NCI-H524 (cell line): ENCODE results near the gene CORO7.
"Not testable (repeated sequence)": the region's sequence is repeated elsewhere in the genome, so short reads cannot be mapped to it uniquely, and the experiment has no call there.

ENCODE experiments used
- DNase-seq, 2 experiments: peaks; one replicate each; lab custom pipeline; 2025; lab: John Stamatoyannopoulos, UW

Gene CORO7

DNA sequence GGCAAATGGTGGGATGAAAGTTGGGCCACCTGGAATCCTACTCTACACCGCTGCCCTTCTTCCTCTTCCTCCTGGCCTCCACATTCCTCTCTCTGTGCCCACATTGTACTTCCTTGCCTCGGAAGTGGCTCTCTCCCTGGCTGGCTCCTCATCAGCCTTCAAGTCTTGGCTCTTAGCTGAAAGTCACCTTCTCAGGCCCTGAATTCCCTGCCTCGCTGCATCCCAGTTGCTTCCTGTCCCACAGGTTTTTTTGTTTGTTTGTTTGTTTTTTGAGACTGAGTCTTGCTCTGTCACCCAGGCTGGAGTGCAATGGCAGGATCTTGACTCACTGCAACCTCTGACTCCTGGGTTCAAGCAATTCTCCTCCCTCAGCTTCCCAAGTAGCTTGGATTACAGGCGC, 62.7 kb downstream of the CORO7 start:
- DNase-seq = no peak

DNA sequence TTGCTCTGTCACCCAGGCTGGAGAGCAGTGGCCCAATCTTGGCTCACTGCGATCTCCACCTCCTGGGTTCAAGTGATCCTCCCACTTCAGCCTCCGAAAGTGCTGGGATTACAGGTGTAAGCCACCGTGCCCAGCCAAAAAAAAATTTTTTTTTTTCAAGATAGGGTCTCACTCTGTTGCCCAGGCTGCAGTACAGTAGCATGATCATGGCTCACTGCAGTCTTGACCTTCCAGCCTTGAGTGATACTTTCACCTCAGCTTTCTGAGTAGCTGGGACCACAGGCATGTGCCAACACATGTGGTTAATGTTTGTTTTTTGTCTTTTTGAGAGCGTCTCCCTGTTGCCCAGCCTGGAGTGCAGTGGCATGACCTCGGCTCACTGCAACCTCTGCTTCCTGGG, 63.6 kb downstream of the CORO7 start:
- no peak for DNase-seq

DNA sequence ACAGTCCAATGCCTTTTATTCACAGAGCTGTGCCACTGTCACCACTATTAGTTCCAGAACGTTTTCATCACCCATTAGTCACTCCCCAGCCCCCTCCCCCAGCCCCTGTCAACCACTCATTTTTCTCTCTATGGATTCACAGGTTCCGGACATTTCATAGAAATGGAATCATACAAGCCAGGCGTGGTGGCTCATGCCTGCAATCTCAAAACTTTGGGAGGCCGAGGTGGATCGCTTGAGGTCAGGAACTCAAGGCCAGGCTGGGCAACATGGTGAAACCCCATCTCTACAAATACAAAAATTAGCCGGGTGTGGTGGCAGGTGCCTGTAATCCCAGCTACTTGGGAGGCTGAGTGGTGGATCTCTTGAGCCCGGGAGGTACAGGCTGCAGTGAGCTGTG, 64.5 kb downstream of the CORO7 start:
- DNase-seq = no peak

DNA sequence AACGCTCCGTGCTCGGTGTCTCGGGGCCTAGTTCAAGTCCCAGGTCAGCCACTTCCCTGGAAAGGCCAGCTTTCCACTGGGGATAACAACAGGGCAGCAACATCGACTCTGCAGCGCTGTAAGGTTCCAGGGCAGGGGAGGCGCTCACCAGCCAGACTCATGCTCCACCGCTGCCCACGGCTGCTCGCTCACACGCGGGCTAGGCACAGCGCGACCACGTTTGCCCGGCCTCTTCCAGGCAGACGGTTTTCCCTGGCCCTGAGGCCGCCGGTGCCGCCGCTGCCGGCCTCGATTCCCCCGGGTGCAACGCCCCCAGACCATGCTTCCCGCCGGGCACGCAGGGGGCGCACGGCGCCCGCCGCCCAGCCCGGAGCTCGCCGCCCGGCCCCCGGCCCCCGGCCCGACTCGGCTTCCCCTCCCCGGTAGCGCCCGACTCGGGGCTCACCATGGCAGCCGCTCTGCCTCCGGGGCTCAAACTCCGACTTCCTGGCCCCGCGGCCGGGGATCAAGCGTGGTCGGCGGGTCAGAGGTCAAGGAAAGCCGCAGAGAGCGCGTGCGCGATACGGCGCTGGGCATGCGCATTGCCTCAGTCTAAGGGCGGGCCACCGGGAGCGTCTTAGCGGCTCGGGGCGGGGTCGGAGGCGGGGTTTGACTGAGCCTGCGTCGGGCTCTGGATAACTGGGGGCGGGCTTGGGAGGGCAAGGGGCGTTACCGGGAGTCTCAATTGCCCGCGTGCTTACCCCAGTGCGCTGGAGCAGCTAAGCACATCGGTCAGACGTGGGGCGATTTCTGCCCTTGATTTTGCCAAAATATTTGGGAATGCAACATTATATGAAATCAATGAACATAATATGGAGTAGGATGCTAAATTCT, 65.4 kb downstream of the CORO7 start, which contains the start of gene PAM16:
Gene PAM16, minus strand, starts transcription at position 535 of the 873 bp plus-strand sequence. Its CDS starts 87 bp downstream, at position 448.
- peak; percentile 93 to 96 for DNase-seq

DNA sequence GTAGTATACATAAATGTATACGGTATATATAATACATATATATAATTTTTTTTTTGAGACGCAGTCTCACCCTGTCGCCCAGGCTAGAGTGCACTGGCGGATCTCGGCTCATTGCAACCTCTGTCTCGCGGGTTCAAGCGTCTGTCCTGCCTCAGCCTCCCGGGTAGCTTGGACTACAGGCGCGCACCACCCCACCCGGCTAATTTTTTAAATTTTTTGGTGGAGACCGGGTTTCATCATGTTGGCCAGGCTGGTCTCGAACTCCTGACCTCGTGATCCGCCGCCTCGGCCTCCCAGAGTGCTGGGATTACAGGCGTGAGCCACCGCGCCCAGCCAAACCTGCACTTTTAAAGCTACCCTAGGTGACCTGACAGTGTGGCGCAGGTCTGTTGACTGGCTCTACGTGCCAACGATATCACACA, 66.0 kb downstream of the CORO7 start:
- no peak for DNase-seq

DNA sequence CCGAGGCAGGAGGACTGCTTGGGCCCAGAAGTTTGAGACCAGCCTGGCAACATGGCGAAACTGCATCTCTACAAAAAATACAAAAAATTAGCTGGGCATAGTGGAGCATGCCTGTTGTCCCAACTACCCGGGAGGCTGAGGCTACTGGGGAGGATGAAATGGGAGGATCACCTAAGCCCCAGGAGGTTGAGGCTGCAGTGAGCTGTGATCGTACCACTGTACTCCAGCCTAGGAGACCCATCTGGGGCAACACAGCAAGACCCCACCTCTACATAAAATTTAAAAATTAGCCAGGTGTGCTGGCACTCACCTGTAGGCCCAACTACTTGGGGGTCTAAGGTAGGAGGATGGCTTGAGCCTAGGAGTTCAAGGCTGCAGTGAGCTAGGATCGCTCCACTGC, 67.1 kb downstream of the CORO7 start:
- no peak for DNase-seq

DNA sequence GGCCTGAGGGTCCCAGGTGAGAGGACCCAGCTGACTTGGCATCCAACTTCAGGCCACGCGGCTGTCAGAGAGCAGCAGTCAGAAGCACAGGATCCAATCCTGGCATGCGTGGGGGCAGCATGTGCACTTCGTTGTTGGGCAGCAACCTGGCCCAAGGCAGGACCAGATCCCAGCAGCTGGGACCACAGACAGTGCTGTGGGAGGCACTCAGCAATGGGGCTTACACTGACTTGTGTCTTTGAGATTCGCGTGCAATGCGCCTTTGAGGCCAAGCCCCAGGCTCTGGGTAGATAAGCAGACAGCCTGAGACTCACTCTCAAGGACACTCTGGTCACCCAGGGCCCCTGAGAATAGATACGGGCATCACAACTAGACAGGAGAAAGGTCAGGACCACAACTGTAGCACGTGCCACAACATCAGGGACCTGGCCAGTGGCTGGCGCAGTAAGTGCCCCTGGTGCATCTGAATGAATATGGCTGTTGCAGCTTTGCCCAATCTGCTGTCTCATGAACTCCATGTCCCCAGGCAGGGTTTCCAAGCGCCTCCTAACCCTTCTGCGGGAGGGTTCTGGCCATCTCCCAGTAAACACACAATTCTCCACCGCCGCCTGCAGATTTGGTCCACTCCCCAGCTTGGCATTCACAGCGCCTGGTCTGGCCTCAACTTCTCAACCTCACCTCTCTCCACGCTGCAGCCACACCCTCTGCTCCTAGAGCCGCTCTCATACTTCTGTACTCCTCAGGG, 68.5 kb downstream of the CORO7 start:
- no peak for DNase-seq

DNA sequence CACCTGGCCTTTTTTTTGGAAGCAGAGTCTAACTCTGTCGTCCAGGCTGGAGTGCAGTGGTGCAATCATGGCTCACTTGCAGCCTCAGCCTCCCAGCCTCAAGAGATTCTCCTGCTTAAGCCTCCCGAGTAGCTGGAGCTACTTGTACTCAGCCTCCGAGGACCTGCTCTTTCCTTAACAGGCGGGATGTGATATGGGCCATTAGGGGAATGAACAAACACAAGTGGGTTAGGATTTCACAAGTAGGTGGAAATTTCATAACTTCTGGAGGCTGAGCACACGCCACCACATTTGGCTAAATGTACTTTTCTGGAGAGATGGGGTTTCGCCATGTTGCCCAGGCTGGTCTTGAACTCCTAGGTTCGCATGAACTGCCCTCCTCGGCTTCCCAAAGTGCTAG, 69.4 kb downstream of the CORO7 start:
- no peak for DNase-seq

DNA sequence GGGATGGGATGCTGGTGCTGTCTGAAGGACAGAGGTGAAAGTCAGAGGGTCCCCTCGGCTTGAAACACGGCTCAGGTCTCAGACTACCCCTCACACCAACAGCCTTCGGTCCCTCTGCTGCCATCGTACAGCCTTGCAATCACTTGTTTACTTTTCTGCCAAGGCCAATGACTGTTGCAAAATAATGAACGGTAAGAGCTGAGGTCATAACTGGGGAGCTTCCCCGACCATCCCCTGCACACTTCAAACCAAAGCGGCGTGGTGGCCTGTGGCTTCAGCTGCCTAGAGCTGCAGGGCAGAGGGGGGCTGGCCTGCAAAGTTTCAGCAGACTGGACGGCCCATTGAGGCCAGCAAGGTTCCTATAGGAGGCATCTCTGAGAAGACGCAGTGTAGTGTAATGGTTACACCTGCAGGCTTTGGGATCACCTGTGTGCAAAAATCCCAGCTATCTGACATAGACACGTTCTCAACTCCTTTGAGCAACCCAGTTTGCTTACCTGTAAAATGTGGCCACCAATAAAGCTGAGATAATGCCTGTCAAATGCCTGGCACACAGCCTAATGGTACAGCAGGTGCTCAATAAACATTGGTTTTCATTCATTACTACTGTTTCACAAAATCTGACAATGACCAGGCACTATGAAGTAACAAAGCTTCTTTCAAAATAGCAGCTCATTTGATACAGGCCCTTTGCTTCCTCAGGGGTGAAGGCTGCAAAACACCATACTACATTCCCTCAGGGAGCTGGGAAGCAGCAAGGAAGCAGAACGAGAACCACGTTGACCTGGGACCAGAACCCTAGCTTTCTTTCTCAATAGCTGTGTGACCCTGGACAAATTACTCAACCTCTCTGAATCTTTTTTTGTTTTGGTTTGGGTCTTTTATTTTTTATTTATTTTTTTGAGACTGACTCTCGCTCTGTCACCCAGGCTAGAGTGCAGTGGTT, 70.3 kb downstream of the CORO7 start:
- no peak for DNase-seq

DNA sequence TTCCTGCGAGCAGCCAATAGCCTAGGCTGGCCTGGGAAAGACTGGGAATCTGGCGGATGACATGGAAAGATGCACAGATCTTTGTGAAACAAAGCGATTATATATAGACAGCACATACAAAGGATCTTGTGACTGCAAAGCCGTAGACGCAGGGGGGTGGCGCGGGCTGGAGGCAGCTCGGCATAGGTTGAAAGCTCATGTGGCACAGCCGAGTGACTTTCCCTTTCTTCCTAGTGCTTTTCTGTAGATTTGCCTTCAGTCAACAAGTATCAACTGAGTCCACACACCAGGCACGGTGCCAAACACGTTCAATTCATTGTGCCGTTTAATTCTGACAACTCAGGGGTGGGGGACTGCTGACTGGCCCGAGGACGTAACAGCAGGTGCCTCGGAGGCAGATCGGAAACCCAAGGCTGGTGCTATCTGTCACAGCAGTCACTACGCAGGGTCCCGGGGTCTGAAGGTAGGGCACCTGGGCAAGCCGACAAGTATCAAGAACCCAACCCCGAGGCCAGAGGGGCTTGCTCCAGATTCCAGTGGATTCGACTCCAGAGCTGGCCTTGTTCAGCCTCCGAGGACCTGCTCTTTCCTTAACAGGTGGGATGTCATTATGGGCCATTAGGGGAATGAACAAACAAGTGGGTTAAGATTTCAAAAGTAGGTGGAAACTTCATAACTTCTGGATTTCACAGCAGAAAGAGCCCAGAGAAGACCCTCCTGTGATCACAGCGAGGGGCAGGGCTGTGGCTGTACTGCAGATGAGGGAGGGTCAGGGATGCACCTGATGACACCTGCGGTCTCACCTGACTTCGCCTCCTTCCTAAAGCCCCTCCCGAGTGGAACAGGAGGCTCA, 71.2 kb downstream of the CORO7 start:
- DNase-seq = no peak

DNA sequence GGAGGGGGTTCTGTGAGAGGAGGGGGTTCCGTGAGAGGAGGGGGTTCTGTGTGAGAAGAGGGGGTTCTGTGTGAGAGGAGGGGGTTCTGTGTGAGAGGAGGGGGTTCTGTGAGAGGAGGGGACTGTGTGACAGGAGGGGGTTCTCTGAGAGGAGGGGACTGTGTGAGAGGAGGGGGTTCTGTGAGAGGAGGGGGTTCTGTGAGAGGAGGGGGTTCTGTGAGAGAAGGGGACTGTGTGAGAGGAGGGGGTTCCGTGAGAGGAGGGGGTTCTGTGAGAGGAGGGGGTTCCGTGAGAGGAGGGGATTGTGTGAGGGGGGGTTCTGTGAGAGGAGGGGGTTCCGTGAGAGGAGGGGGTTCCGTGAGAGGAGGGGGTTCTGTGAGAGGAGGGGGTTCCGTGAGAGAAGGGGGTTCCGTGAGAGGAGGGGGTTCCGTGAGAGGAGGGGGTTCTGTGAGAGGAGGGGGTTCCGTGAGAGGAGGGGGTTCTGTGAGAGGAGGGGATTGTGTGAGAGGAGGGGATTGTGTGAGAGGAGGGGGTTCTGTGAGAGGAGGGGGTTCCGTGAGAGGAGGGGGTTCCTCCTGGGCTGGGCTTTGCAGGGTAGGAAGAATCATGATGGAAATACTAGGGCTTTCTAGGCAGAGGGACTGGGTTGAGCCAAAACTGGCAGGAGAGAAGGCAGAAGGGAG, 72.0 kb downstream of the CORO7 start:
- DNase-seq = not testable (repeated sequence)

DNA sequence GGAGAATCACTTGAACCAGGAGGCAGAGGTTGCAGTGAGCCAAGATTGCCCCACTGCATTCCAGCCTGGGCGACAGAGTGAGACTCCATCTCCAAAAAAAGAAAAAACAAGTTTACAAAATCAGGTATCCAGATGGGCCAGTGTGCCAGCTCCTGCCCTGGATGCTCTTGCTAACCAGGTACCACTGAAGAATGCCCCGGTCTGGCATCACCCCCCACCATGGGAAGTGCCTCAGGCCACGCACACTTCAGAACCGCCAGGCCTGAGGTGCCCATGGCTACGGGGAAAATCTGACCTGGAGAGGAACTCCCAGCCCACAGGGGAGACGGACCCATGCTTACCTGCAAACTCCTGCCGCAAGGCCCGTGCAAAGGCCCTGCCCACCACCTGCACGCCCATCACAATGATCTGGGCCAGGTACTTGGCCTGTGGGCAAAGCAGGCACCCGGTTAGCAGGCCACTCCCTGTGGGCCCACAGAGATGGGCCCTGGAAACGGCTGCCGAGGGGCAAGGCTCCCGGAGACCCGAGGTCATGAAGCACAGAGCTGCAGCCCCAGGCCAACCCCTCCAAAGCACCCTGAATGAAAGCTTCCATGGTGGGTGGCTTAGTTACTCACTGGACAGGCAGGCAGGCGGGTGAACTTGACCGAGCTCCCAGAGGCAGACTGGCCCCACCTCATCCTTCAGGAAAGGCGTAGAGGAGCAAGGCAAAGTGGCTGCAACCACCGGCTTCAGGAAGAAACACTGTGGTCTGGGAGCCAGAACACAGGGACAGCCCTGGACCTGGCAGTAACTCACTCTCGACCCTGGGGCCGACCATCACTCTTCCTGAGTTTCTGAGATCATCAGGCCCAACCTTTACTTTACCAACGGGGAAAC, 73.3 kb downstream of the CORO7 start:
- no peak for DNase-seq

DNA sequence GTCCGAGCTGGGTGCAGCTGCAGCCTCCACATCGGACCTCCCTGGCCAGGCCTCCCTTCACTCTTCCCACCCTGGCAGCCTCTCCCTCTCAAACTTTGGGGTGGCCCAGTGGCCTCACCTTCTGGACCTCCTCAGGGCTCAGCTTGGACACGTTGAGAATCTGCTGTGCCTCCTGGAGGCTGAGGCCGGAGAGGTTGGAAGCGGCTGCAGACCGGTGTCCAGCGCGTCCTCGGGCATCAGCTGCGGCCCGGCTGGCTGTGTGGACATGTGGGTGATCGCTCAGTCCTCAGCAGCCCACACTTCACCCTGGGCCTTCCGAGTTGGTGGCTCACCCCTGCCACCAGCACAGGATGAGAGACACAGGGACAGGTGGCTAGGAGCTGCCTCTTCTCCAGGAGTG, 75.1 kb downstream of the CORO7 start:
- DNase-seq = no peak

DNA sequence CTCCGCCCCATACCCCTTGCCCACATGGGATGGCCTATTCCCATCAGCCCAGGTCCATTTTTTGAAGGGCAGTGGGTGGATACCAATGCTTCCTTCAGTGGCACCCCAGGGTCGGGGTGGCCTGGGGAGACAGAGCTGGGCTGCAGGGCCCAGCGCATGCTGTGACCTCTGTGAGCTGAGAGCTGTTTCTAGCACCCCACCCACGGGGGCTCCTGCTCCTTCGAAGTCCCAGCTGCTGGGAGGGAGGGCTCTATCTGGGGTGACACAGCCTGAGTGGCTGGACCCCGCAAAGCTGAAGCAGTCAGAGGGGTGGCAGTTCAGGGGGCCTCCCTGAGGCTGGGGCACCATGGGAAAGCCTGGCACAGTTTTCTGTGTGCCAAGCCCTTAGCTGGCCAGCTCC, 76.0 kb downstream of the CORO7 start:
- DNase-seq = no peak

DNA sequence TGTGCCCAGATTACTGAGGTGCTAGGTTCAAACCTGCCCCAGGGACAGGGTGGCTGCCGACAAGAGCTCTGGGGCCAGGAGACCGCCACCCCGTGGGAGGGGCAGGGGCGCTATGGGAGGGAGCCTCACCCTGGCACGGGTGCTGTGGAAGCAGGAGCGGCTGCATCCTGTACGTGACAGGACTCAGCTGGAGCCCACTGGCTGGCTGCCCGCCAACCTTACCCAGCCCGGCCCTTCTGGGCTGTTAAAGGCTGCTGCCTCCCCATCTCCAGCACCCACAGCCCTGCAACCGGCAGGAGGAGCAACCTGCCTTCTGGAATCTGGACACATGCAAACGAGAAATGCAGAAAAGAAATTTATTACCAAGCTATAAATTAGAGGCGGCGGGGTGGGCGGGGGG, 76.5 kb downstream of the CORO7 start:
- peak in 1 of 2 experiments; percentile 77 for DNase-seq

DNA sequence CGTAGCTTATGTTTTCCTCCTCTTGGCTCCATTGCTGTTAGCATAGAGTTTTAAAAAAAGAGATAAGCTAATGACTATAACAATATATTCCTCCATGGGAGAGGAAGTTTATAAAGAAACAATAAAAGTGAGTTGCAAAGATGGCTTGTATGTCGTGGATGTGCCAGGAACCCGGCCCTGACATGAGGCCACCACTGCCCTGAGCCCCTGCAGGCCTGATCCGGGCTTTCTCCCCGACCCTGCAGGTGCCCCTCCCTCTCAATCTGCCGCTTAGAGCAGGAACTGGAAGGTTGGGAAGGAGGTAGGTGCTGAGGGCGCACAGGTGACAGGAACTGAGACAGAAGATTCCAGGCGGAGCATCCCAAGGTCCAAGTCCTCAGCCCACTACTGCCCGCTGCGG, 76.9 kb downstream of the CORO7 start:
- DNase-seq = no peak

DNA sequence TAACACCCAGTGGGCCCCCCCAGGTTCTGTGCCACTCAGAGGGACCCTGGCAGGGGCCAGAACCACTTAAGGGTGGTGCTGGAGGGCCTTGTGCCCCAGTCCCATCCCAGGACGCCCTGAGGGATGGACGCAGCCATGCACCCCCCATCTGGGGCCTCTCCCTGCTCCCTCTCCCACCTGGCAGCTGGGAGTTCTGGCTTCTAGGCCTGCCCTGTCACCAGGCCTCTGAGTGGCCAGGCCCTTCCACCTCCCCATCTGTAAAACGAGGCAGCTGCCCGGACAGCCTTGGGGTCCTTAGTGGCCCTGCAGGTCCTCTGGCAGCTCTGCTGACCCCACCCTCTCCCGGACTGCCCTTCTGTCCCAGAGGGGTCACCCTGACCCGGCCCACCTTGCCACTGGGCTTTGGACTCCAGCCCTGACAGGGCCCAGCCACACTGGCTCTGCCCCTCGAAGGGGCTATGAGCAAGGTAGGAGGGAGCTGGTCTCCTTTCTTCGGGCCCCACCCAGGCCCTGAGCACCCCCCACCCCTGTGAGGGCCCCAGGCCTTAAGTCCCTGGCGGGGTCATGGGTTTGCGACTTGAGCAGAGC, 77.6 kb downstream of the CORO7 start:
- DNase-seq = no peak

DNA sequence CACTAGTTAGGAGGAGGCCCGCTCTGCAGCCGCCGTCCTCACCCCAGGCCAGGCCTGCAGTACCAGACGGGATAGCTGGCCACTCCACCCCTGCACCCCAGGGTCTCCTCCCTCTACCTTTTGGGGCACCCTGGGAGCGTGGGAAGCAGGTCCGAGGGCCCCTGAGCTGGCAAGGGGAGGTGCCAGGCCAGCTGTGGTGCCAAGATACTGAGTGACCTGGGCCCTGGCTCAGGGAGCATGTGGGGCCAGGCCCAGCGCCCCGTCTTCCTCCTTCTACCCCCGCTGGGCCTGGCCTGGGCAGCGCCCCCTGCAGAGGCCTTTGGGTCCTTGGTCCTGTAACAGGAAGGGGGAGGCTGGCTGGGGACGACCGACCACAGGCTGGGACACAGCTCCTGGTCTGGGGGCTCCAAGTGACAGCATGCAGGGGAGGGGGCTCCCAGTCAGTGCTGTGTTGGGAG, 78.2 kb downstream of the CORO7 start:
- no peak for DNase-seq

DNA sequence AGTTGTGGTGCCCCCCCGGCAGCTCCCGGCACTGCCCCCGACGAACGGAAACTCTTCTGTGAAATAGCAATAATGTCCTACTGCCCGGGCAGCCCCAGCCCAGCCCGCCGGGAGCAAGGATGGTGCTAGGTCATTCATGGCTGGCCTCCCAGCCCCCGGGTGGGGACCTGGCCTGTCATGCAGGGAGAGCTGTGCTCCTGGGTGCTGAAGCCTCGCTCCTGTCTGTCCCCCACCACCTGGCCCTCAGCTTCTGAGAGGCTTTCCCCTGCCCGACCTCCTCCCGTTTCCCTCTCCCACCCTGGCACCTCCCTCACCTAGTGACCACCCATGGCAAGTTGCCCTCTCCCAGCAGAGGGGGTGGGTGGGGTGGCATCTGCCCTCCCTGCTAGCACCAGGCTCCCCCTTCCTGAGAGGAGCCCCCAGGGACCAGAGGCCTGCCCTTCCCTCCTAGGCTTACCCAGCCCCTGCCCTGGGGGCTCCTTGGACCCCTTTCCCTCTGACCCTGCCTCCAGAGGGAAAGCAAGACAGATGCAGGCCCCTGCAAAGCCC, 78.8 kb downstream of the CORO7 start:
- DNase-seq = no peak
